Measurements from ENCODE around the gene RALY.

- TF ChIP-seq CREB5 (CRISPR knock-in tag; IDR thresholded peaks at IDR 0.05; ENCODE audit: low read depth) (no peak), RARB (CRISPR knock-in tag; IDR thresholded peaks at IDR 0.05) (no peak), ZNF565 (CRISPR knock-in tag; conservative IDR thresholded peaks at IDR 0.05; ENCODE audit: low read depth) (no peak), ZFP3 (CRISPR knock-in tag; IDR thresholded peaks at IDR 0.05) (no peak), ARNTL (CRISPR knock-in tag; IDR thresholded peaks at IDR 0.05; ENCODE audit: borderline replicate concordance, low read depth) (no peak), ZC3H10 (CRISPR knock-in tag; IDR thresholded peaks at IDR 0.05) (no peak), ISL1 (CRISPR knock-in tag; IDR thresholded peaks at IDR 0.05) (no peak), PATZ1 (CRISPR knock-in tag; IDR thresholded peaks at IDR 0.05; ENCODE audit: borderline replicate concordance) (no peak)
These were observed 45.2 kb upstream of the RALY start for GRCh38 chr20:33948480-33948879.
